ENCODE data around the gene CILP2. TPM values are rescaled to one million over a fixed set of nuclear protein-coding genes. Genes with fewer than 3 reads are reported as not detected.
A peak's percentile ranks its signal among the peaks of the same experiment; 100 is the strongest.

CILP2 gene
- total RNA-seq, 1 donor from 2014 or later: 0.98 TPM

- TF ChIP-seq CTCF (IDR thresholded peaks at IDR 0.05): no peak
- no peak for TF ChIP-seq POLR2A (IDR thresholded peaks at IDR 0.05)
- no peak for TF ChIP-seq POLR2AphosphoS5 (IDR thresholded peaks at IDR 0.05; ENCODE audit: insufficient read depth in 1 of 2, low read depth in 1 of 2)
- Histone ChIP-seq H3K27ac (peak within 1 kb of the TSS; percentile 80), H3K4me1 (peaks cover 37% of the 10 kb centered on the region), H3K36me3 (no peaks in the 10 kb centered on the region), H3K9me3 (no peaks in the 10 kb centered on the region), H3K27me3 (no peaks in the 10 kb centered on the region), H3K4me3 (peak within 1 kb of the TSS; percentile 56 to 69)
- no peak for DNase-seq (ENCODE audit: extremely low spot score in 2 of 2)
- intact Hi-C loops (cut with DNase I): no loop called here
These were observed 23.0 kb upstream of the CILP2 start, which contains the start of gene TSSK6 for GRCh38 chr19:19514881-19515641. TSS of gene TSSK6 (minus strand) at chr19:19515548. CDS start at chr19:19515427, 121 bp downstream.

- H3K36me3 ChIP-seq: no peaks in the 10 kb centered on the region
- TF ChIP-seq POLR2AphosphoS5 (IDR thresholded peaks at IDR 0.05; ENCODE audit: insufficient read depth in 1 of 2, low read depth in 1 of 2) (peak; percentile 98 to 99), CTCF (IDR thresholded peaks at IDR 0.05) (no peak), POLR2A (IDR thresholded peaks at IDR 0.05) (peak in 1 of 2 donors; percentile 44)
- intact Hi-C loops (cut with DNase I): no loop called here
- H3K27ac ChIP-seq: peak within 1 kb of the TSS; percentile 80
- DNase-seq (ENCODE audit: extremely low spot score in 2 of 2): peak in 1 of 2 donors; percentile 92
- H3K9me3 ChIP-seq: no peaks in the 10 kb centered on the region
- H3K4me3 ChIP-seq: peak within 1 kb of the TSS; percentile 56 to 69
- H3K27me3 ChIP-seq: no peaks in the 10 kb centered on the region
- H3K4me1 ChIP-seq: peaks cover 37% of the 10 kb centered on the region
These were observed 22.2 kb upstream of the CILP2 start, which contains the start of gene NDUFA13 for GRCh38 chr19:19515642-19516519. TSS of gene NDUFA13 (plus strand) at chr19:19516225. CDS start at chr19:19516239, 14 bp downstream.

GRCh38 chr19:19517235-19517619 lies 20.8 kb upstream of the CILP2 start:
- Histone ChIP-seq H3K4me1 (peaks cover 37% of the 10 kb centered on the region), H3K4me3 (peak overlapping the region; percentile 56 to 69), H3K27ac (no peak overlapping the region), H3K36me3 (no peaks in the 10 kb centered on the region), H3K27me3 (no peaks in the 10 kb centered on the region), H3K9me3 (no peaks in the 10 kb centered on the region)
- no peak for DNase-seq (ENCODE audit: extremely low spot score in 2 of 2)
- intact Hi-C loops (cut with DNase I): no loop called here
- TF ChIP-seq POLR2A (IDR thresholded peaks at IDR 0.05) (no peak), CTCF (IDR thresholded peaks at IDR 0.05) (no peak), POLR2AphosphoS5 (IDR thresholded peaks at IDR 0.05; ENCODE audit: insufficient read depth in 1 of 2, low read depth in 1 of 2) (no peak)

DNA sequence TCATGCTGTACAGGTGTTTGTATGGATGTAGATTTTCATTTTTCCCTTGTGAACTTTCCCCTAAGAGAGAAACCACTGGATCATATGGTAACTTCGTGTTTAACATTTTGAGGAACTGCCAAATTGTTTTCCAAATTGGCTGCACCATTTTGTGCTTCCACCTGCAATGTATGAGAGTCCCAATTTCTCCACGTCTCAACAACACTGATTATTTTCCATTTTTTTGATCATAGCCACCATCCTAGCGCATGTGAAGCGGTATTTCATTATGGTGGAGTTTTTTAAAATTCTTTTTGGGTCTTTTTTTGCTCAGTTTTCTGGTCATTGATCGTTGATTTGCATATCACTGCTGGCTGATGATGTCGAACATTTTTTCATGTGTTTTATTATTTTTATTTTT lies 17.1 kb upstream of the CILP2 start:
- H3K27ac ChIP-seq: no peak overlapping the region
- peaks cover 0 to 3% of the 10 kb centered on the region in 2 donors for H3K36me3 ChIP-seq
- no peak for DNase-seq (ENCODE audit: extremely low spot score in 2 of 2)
- intact Hi-C loops (cut with DNase I): no loop called here
- no peak for TF ChIP-seq POLR2AphosphoS5 (IDR thresholded peaks at IDR 0.05; ENCODE audit: insufficient read depth in 1 of 2, low read depth in 1 of 2)
- no peak for TF ChIP-seq CTCF (IDR thresholded peaks at IDR 0.05)
- peaks cover 19% of the 10 kb centered on the region for H3K4me1 ChIP-seq
- H3K27me3 ChIP-seq: no peaks in the 10 kb centered on the region
- no peak overlapping the region for H3K4me3 ChIP-seq
- H3K9me3 ChIP-seq: no peaks in the 10 kb centered on the region
